Stomach (tissue), 4 donors: Measurements from ENCODE around the gene CLTCL1.

Experiments used
- EP300 ChIP-seq: sonication (generic); formaldehyde crosslinking; IDR thresholded peaks from one replicate; pipeline ENCODE4 v1.6.1; 2017; ENCODE audit warnings: antibody characterized with exemption
- POLR2A ChIP-seq, 4 donors: fragments of 450-650 bp; IDR thresholded peaks; one replicate each; pipeline ENCODE4 v1.6.1; 2016; ENCODE audit warnings: antibody characterized with exemption in 4 of 4, control low read depth in 2 of 4, mild to moderate bottlenecking in 1 of 4, moderate library complexity in 1 of 4
- POLR2AphosphoS5 ChIP-seq, 3 donors: sonication (generic); formaldehyde crosslinking; IDR thresholded peaks; one replicate each; pipeline ENCODE4 v1.6.1; 2016; ENCODE audit warnings: antibody characterized with exemption in 3 of 3
- TF ChIP-seq, protein P1 (sequence below), 7 experiments: fragments of 450-650 bp in 4 of 7; fragments of 200-600 bp in 3 of 7; sonication (generic) in 3 of 7; IDR thresholded peaks; one replicate each; pipeline ENCODE4 v1.5.1; 2016 to 2019; ENCODE audit warnings: antibody characterized with exemption in 7 of 7, control low read depth in 2 of 7, mild to moderate bottlenecking in 1 of 7

DNA sequence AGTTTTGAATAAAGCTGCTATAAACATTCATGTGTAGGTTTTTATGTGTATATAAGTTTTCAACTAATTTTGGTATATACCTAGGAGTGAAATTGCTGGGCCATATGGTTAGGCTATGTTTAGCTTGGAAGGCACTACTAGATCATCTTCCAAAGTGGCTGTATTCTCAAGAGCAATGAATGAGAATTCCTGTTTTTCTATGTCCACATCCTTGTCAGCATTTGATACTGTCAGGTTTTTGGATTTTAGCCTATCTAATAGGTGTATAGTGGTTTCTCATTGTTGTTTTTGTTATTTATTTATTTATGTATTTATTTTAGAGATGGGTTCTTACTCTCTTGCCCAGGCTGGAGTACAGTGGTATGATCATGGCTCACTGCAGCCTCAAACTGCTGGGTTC, 26.3 kb upstream of the CLTCL1 start:
- no peak for TF ChIP-seq POLR2A (IDR thresholded peaks at IDR 0.05)
- TF ChIP-seq EP300, result no peak
- TF ChIP-seq, protein P1, sequence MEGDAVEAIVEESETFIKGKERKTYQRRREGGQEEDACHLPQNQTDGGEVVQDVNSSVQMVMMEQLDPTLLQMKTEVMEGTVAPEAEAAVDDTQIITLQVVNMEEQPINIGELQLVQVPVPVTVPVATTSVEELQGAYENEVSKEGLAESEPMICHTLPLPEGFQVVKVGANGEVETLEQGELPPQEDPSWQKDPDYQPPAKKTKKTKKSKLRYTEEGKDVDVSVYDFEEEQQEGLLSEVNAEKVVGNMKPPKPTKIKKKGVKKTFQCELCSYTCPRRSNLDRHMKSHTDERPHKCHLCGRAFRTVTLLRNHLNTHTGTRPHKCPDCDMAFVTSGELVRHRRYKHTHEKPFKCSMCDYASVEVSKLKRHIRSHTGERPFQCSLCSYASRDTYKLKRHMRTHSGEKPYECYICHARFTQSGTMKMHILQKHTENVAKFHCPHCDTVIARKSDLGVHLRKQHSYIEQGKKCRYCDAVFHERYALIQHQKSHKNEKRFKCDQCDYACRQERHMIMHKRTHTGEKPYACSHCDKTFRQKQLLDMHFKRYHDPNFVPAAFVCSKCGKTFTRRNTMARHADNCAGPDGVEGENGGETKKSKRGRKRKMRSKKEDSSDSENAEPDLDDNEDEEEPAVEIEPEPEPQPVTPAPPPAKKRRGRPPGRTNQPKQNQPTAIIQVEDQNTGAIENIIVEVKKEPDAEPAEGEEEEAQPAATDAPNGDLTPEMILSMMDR (IDR thresholded peaks at IDR 0.05), result no peak
- TF ChIP-seq POLR2AphosphoS5 (IDR thresholded peaks at IDR 0.05), result no peak
